GM19035 (cell line): ENCODE measurements around the gene ZCWPW1.
"Not testable (repeated sequence)": the region's sequence is repeated elsewhere in the genome, so short reads cannot be mapped to it uniquely, and the experiment has no call there.

Source experiments
- ATAC-seq: cut with Tn5 transposase; IDR thresholded peaks from one replicate; pipeline ENCODE4 v1.9.1; 2021; ENCODE audit not compliant: unreplicated experiment

ZCWPW1 gene

DNA sequence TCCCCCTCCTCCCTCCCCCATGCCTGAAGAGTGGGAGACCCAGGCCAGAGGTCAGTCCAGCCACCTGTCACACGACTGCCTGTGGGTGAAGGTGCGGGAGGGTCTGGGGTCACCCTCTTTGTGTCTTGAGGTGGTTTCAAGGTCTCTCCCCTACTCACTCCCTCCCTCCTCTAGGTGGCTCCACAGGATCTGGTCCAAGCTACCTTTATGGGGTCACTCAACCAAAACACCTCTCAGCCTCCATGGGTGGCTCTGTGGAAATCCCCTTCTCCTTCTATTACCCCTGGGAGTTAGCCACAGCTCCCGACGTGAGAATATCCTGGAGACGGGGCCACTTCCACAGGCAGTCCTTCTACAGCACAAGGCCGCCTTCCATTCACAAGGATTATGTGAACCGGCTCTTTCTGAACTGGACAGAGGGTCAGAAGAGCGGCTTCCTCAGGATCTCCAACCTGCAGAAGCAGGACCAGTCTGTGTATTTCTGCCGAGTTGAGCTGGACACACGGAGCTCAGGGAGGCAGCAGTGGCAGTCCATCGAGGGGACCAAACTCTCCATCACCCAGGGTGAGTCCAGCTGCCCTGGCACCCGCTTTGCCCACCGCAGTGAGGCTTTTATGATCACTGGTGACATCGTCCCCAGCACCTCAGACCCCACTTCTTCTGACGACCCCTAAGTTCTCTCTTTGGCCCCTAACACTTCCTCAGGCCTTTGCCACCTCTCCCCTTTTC is 54.5 kb downstream of the ZCWPW1 start:
- ATAC-seq, result not testable (repeated sequence)

DNA sequence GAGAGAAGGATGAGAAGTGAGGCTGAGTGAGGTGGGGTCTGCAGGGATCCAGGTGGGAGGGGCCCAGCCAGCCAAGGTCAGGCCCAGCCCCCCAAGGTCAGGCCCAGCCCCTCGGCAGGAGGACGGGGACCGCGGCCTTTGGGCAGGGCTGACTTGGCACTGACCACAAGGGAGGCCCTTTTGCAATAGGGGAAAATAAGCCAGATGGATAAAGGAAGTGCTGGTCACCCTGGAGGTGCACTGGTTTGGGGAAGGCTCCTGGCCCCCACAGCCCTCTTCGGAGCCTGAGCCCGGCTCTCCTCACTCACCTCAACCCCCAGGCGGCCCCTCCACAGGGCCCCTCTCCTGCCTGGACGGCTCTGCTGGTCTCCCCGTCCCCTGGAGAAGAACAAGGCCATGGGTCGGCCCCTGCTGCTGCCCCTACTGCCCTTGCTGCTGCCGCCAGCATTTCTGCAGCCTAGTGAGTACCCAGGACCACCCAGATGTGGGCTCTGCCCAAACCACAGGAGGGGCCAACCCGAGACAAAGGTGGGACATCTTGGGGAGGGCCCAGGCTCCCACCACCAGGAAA is 55.2 kb downstream of the ZCWPW1 start, which contains the start of gene PILRA:
TSS of gene PILRA (plus strand) at position 227 of the 571 bp plus-strand sequence. CDS start at position 397, 170 bp downstream.
- ATAC-seq, result no peak

DNA sequence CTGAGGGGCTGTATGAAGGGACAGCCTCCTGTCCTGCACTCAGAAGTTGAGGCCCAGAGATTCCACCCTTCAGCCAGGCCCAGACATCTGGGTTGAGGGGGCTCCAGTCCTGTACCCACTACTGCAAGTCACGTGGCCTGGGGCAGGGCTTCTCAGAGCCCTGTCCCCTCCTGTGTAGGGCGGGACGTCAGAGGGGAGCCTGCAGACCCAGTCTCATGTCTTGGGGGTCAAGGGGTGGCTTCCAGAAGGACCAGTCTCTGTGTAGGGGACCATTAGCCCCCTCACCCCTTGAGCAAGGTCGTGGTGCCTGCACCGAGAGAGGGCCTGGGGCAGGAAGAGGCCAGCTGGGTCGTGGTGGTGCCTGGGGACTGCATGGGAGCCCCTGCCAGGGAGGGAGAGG is 55.8 kb downstream of the ZCWPW1 start:
- ATAC-seq, result no peak

GRCh38 chr7:100372256-100372655 is 56.2 kb downstream of the ZCWPW1 start:
- no peak for ATAC-seq

DNA sequence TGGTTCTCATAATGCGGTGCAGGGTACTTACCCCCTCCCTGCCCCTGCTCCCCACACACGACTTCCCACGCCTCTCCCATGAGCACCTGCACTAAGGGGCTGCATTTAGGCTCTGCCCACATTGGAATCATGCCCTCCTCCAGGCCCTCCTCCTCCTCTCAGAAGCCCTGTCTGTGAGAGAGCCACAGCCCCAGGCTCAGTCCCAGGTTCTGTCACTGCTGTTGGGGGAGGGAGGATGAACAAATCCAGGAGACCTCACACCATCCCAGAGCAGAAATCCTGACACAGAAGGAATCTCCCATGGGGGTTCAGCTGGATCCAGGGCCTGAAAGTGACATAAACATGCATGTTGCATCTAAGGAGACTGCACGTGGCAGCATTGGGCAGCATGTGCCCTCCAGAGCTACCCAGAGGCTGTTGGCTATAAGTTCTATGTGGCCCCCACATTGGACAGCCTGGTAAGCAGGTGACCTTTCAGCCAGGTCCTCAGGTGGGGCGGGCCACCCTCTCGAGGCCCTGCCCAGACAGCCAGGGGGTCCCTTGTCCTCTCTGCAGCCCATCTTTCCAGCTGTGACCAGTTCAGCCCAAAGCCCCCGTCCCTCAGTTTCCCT is 56.8 kb downstream of the ZCWPW1 start:
- no peak for ATAC-seq

DNA sequence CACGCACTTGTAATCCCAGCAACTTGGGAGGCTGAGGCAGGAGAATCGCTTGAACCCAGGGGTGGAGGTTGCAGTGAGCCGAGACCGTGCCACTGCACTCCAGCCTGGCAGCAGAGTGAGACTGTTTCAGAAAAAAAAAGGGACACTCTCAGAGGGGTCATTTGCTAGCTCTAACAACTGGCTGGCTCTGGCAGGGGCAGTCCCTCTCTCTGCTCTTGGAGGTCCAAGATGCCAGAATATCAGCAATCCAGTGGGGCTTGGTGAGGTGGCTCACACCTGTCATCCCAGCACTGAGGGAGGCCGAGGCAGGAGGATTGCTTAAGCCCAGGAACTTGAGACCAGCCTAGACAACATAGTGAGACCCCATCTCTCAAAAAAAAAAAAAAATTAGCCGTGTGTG is 57.8 kb downstream of the ZCWPW1 start:
- no peak for ATAC-seq

DNA sequence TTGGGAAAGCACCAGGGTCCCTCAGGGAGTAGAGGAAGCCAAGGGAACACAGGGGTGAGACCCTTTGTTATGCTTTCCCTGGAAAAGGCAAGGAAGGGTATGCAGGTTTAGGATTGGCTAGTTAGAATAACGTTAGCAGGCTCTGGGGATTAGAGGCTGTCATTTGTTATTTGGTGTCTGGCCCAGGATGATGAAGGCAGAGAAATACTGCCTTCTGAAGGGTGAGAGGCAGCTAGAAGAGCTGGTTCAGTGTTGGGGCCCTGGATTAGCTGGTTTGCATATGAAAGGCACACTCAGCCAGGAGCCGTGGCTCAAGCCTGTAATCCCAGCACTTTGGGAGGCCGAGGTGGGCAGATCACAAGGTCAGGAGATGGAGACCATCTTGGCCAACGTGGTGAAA is 58.2 kb downstream of the ZCWPW1 start:
- no peak for ATAC-seq

DNA sequence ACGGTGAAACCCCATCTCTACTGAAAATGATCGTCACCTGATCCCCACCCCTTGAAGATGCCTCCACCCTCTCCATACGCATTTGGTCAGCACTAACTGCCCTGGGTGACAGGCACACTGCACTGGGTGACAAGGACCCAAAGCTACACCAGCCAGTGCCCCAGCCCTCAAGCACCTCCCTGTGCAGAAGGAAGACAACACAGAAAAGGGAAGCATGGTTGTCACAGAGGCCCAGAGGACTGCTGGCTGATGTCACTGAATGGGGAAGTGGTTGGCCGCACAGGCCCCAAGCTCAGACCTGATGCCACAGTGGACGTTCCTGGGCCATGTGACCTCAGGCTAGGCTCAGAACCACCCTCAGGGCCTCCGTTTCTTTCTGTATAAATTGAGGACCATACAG is 59.4 kb downstream of the ZCWPW1 start:
- ATAC-seq, result peak; percentile 64

DNA sequence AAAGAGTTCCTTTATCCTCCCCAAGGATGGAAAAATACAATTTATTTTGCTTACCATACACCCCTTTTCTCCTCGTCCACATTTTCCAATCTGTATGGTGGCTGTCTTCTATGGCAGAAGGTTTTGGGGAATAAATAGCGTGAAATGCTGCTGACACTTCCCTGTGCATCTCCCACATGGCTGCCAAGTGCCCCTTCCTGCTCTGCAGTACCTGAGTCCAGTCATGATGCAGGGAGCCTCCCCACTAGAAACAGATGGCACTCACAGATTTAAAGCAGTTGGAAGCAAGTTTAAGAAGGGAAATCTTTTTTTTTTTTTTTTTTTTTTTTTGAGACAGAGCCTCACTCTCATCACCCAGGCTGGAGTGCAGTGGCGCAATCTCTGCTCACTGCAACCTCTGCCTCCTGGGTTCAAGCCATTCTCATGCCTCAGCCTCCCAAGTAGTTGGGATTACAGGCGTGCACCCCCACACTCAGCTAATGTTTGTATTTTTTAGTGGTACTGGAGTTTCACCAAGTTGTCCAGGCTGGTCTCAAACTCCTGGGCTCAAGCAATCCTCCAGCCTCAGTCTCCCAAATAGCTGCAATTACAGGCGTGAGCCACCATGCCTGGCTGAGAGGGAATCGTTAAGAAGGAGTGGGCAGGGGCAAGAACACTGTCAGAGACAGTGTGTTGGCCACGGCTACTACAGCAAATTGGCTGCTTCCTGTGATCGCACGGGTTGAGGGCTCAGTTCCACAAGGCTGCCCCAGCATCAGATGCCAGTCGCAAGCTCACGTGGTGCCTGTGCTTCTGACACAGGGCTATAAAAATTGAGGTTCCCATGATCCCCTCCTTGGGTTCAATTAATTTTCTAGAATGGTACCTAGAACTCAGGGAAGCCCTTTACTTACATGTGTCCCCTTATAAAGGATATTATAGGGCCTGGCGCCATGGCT is 60.6 kb downstream of the ZCWPW1 start:
- ATAC-seq, result no peak

DNA sequence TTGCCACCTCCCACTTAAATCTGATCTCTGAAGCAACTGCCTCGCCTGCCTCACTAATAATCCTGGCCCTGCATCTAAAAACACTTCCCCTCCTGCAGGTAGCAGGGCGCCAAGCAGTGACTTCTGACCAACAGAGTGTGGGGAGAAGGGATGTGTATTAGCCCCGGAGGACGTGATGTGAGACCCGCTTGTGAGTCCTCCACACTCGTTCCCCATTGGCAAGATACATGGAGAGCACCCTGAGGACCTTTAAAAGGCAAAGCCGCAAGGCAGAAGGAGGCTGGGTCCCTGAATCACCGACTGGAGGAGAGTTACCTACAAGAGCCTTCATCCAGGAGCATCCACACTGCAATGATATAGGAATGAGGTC is 61.3 kb downstream of the ZCWPW1 start:
- no peak for ATAC-seq

GRCh38 chr7:100366411-100367250 is 61.9 kb downstream of the ZCWPW1 start:
- ATAC-seq, result no peak

DNA sequence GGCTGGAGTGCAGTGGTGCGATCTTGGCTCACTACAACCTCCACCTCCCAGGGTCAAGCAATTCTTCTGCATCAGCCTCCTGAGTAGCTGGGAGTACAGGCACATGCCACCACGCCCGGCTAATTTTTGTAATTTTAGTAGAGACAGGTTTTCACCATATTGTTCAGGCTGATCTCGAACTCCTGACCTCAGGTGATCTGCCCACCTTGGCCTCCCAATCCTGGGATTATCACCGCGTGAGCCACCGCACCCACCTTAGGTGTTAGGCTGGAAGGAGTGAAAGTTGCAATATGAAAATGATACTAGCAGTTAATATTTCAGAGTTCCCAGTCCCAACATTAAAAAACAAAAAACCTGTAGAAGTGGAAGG is 62.5 kb downstream of the ZCWPW1 start:
- not testable (repeated sequence) for ATAC-seq

DNA sequence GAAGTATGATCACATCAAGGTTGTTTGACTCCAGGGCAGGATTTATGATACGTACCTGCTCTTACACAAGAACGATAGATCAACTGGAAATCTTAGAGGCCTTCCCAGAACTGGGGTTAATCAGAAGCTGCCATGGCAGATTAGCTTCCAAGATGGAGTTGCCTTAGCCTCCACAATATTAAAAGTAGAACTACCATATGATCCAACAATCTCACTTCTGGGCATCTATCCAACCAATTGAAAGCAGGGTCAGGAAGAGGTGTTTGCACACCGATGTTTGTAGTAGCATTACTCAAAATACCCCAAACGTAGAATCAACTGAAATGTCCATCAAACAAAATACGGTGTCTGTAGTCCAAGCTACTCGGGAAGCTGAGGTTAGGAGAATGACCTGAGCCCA is 64.0 kb downstream of the ZCWPW1 start:
- ATAC-seq, result no peak

DNA sequence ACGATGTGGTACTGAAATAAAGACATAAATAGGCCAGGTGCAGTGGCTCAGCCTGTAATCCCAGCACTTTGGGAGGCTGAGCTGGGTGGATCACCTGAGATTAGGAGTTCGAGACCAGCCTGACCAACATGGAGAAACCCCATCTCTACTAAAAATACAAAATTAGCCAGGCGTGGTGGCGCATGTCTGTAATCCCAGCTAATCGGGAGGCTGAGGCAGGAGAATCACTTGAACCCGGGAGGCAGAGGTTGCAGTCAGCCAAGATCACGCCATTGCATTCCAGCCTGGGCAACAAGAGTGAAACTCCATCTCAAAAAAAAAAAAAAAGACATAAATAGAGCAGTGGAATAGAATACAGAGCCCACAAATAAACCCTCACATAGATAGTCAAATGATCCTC is 64.7 kb downstream of the ZCWPW1 start:
- not testable (repeated sequence) for ATAC-seq

GRCh38 chr7:100363098-100363497 is 65.4 kb downstream of the ZCWPW1 start:
- no peak for ATAC-seq

- no peak for ATAC-seq
These were observed 68.2 kb downstream of the ZCWPW1 start for GRCh38 chr7:100360135-100360854.

- ATAC-seq, result no peak
These were observed 69.7 kb downstream of the ZCWPW1 start for GRCh38 chr7:100358857-100359212.

DNA sequence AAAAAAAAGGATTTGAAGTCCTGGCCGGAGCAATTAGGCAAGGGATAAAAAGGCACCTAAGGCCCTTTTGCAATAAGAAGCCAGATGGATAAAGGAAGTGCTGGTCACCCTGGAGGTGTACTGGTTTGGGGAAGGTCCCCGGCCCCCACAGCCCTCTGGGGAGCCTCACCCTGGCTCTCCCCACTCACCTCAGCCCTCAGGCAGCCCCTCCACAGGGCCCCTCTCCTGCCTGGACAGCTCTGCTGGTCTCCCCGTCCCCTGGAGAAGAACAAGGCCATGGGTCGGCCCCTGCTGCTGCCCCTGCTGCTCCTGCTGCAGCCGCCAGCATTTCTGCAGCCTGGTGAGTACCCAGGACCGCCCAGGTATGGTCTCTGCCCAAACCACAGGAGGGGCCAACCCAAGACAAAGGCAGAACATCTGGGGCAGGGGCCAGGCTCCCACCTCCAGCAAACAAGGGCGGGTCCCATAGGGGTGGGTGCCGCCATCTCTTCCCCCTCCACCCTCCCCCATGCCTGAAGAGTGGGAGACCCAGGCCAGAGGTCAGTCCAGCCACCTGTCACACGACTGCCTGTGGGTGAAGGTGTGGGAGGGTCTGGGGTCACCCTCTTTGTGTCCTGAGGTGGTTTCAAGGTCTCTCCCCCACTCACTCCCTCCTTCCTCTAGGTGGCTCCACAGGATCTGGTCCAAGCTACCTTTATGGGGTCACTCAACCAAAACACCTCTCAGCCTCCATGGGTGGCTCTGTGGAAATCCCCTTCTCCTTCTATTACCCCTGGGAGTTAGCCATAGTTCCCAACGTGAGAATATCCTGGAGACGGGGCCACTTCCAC is 70.3 kb downstream of the ZCWPW1 start, which contains the start of gene PILRB:
TSS of gene PILRB (plus strand) at position 91 of the 830 bp plus-strand sequence. CDS start at position 277, 186 bp downstream.
- ATAC-seq, result no peak

DNA sequence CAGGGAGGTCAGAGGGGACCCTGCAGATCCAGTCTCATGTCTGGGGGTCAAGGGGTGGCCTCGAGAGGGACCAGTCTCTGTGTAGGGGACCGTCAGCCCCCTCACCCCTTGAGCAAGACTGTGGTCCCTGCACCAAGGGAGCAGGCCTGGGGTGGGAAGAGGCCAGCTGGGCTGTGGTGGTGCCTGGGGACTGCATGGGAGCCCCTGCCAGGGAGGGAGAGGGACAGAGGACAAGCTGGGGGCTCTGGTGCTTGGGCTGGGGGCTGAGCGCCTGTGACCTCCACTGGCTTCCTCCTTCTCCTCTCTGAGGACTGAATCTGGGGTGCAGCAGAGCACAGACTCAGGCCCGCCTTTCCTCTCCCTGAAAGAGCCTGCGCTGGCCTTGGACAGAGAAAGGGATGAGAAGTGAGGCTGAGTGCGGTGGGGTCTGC is 71.4 kb downstream of the ZCWPW1 start:
- no peak for ATAC-seq
